ENCODE measurements around the gene GNLY. TPM values are rescaled to one million over a fixed set of nuclear protein-coding genes. Genes with fewer than 3 reads are reported as not detected.

Gene GNLY
- total RNA-seq, 1 donor from 2014 or later, result not detected

GRCh38 chr2:85725451-85725850 is 31.3 kb downstream of the GNLY start:
- DNase-seq (ENCODE audit: low read depth, low spot score), result no peak

GRCh38 chr2:85727798-85728197 is 33.6 kb downstream of the GNLY start:
- no peak for DNase-seq (ENCODE audit: low read depth, low spot score)

GRCh38 chr2:85728342-85728741 is 34.2 kb downstream of the GNLY start:
- no peak for DNase-seq (ENCODE audit: low read depth, low spot score)

- no peak for DNase-seq (ENCODE audit: low read depth, low spot score)
Measured at GRCh38 chr2:85728883-85729824, 35.0 kb downstream of the GNLY start.

GRCh38 chr2:85729825-85730510 is 35.8 kb downstream of the GNLY start:
- no peak for DNase-seq (ENCODE audit: low read depth, low spot score)

- no peak for DNase-seq (ENCODE audit: low read depth, low spot score)
Measured at GRCh38 chr2:85730686-85731230, 36.6 kb downstream of the GNLY start.

GRCh38 chr2:85731606-85732005 is 37.4 kb downstream of the GNLY start:
- DNase-seq (ENCODE audit: low read depth, low spot score), result no peak

- DNase-seq (ENCODE audit: low read depth, low spot score), result no peak
Measured at GRCh38 chr2:85732467-85733120, 38.4 kb downstream of the GNLY start.

GRCh38 chr2:85733121-85733960 is 39.2 kb downstream of the GNLY start:
- no peak for DNase-seq (ENCODE audit: low read depth, low spot score)

- DNase-seq (ENCODE audit: low read depth, low spot score), result no peak
Measured at GRCh38 chr2:85734015-85734414, 39.9 kb downstream of the GNLY start.

GRCh38 chr2:85734942-85735608 is 40.9 kb downstream of the GNLY start:
- DNase-seq (ENCODE audit: low read depth, low spot score), result no peak

- no peak for DNase-seq (ENCODE audit: low read depth, low spot score)
Measured at GRCh38 chr2:85735691-85736090, 41.5 kb downstream of the GNLY start.

GRCh38 chr2:85736456-85737355 is 42.5 kb downstream of the GNLY start:
- DNase-seq (ENCODE audit: low read depth, low spot score), result no peak

- DNase-seq (ENCODE audit: low read depth, low spot score), result no peak
Measured at GRCh38 chr2:85737481-85737880, 43.3 kb downstream of the GNLY start.

- no peak for DNase-seq (ENCODE audit: low read depth, low spot score)
Measured at GRCh38 chr2:85737961-85738360, 43.8 kb downstream of the GNLY start.

- no peak for DNase-seq (ENCODE audit: low read depth, low spot score)
Measured at GRCh38 chr2:85740193-85740592, 46.0 kb downstream of the GNLY start.

- DNase-seq (ENCODE audit: low read depth, low spot score), result no peak
Measured at GRCh38 chr2:85741211-85741832, 47.2 kb downstream of the GNLY start.

- DNase-seq (ENCODE audit: low read depth, low spot score), result no peak
Measured at GRCh38 chr2:85741833-85742455, 47.8 kb downstream of the GNLY start.
